Renal pelvis (tissue), 4 donors: Measurements from ENCODE around the gene PPP1R18. TPM values are rescaled to one million over a fixed set of nuclear protein-coding genes. Genes with fewer than 3 reads are reported as not detected.
A peak's percentile ranks its signal among the peaks of the same experiment; 100 is the strongest.
"Not testable (repeated sequence)": the region's sequence is repeated elsewhere in the genome, so short reads cannot be mapped to it uniquely, and the experiment has no call there.

Experiments used
- DNase-seq: peaks from one replicate; pipeline ENCODE4 v3.0.0-alpha.2; 2013
- polyA plus RNA-seq, 3 donors: library from polyadenylated mRNA; unstranded; fragments of 120-200 nt; gene quantifications; one replicate each; pipeline ENCODE4 v1.2.1, GENCODE V29; 2013; ENCODE audit not compliant: insufficient read length in 3 of 3

Gene PPP1R18
- polyA plus RNA-seq, 3 donors, result 33.7 to 42.6 (median 37.4) TPM

GRCh38 chr6:30678964-30679726 is 7.3 kb downstream of the PPP1R18 start:
- DNase-seq, result peak; percentile 78

- DNase-seq, result no peak
Observed at GRCh38 chr6:30676660-30677285, 9.7 kb downstream of the PPP1R18 start.

GRCh38 chr6:30672445-30673253 is 13.8 kb downstream of the PPP1R18 start, which contains the start of gene DHX16:
Gene DHX16 (minus strand): TSS chr6:30673006. CDS start chr6:30672841, 165 bp downstream.
- peak; percentile 99 for DNase-seq

- DNase-seq, result no peak
Observed at GRCh38 chr6:30670760-30671527, 15.5 kb downstream of the PPP1R18 start.

- DNase-seq, result not testable (repeated sequence)
Observed at GRCh38 chr6:30666300-30666699, 20.1 kb downstream of the PPP1R18 start.

GRCh38 chr6:30664994-30665767 is 21.3 kb downstream of the PPP1R18 start:
- no peak for DNase-seq

- not testable (repeated sequence) for DNase-seq
Observed at GRCh38 chr6:30657922-30658321, 28.5 kb downstream of the PPP1R18 start.

GRCh38 chr6:30657454-30657853 is 29.0 kb downstream of the PPP1R18 start:
- DNase-seq, result peak; percentile 62

GRCh38 chr6:30656513-30656912 is 29.9 kb downstream of the PPP1R18 start:
- DNase-seq, result no peak

GRCh38 chr6:30655743-30656094 is 30.7 kb downstream of the PPP1R18 start:
- DNase-seq, result no peak

GRCh38 chr6:30654798-30655742 is 31.4 kb downstream of the PPP1R18 start:
- DNase-seq, result no peak

- DNase-seq, result no peak
Observed at GRCh38 chr6:30651143-30651542, 35.3 kb downstream of the PPP1R18 start.

- DNase-seq, result peak; percentile 61
Observed at GRCh38 chr6:30647242-30648116, 39.0 kb downstream of the PPP1R18 start.

GRCh38 chr6:30646450-30647241 is 39.8 kb downstream of the PPP1R18 start, which contains the start of gene C6orf136:
Gene C6orf136 (plus strand): TSS chr6:30647133. CDS start chr6:30647232, 99 bp downstream.
- peak; percentile 89 for DNase-seq

GRCh38 chr6:30645989-30646388 is 40.5 kb downstream of the PPP1R18 start:
- DNase-seq, result no peak

- no peak for DNase-seq
Observed at GRCh38 chr6:30644769-30645168, 41.7 kb downstream of the PPP1R18 start.

GRCh38 chr6:30643656-30644055 is 42.8 kb downstream of the PPP1R18 start:
- DNase-seq, result no peak

- no peak for DNase-seq
Observed at GRCh38 chr6:30641048-30641447, 45.4 kb downstream of the PPP1R18 start.
